Muscle of arm (tissue), 14 donors: ENCODE measurements around the gene JKAMP. TPM values are rescaled to one million over a fixed set of nuclear protein-coding genes. Genes with fewer than 3 reads are reported as not detected.
"Not testable (repeated sequence)": the region's sequence is repeated elsewhere in the genome, so short reads cannot be mapped to it uniquely, and the experiment has no call there.

Source experiments
- DNase-seq: peaks from one replicate; pipeline ENCODE4 v3.0.0-alpha.2; 2013
- long read RNA-seq, 11 donors: transcript quantifications; one replicate each; lab custom pipeline, GENCODE V29; 2026
- polyA plus RNA-seq, 12 donors: library from polyadenylated mRNA; unstranded; fragments of 120-200 nt; gene quantifications; one replicate each; pipeline ENCODE4 v1.2.1, GENCODE V29; 2013; ENCODE audit not compliant: insufficient read length in 12 of 12

JKAMP gene, protein sequence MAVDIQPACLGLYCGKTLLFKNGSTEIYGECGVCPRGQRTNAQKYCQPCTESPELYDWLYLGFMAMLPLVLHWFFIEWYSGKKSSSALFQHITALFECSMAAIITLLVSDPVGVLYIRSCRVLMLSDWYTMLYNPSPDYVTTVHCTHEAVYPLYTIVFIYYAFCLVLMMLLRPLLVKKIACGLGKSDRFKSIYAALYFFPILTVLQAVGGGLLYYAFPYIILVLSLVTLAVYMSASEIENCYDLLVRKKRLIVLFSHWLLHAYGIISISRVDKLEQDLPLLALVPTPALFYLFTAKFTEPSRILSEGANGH
- 10 to 100 TPM in 11 of 12 donors, not detected in 1; 38.4 to 67.1 (median 50.2) TPM for polyA plus RNA-seq
- long read RNA-seq, donor 1, transcript JKAMP-201 (7 exons, 1,726 nt), result major isoform, 16 of 46 reads
- long read RNA-seq, donor 1, partial matches to known transcripts, result 17 of 46 reads
- long read RNA-seq, donor 1, other reads (novel, unspliced or antisense), result 0 of 46 reads
- long read RNA-seq, donor 2, transcript JKAMP-203 (7 exons, 1,636 nt), result minor isoform, 5 of 29 reads
- long read RNA-seq, donor 2, transcript JKAMP-201 (7 exons, 1,726 nt), result major isoform, 20 of 29 reads
- long read RNA-seq, donor 2, partial matches to known transcripts, result 0 of 29 reads
- long read RNA-seq, donor 2, other reads (novel, unspliced or antisense), result 0 of 29 reads
- long read RNA-seq, donor 3, transcript JKAMP-201 (7 exons, 1,726 nt), result major isoform, 7 of 17 reads
- long read RNA-seq, donor 3, partial matches to known transcripts, result 0 of 17 reads
- long read RNA-seq, donor 3, other reads (novel, unspliced or antisense), result 0 of 17 reads
- long read RNA-seq, donor 4, partial matches to known transcripts, result 0 of 7 reads
- long read RNA-seq, donor 4, other reads (novel, unspliced or antisense), result 0 of 7 reads
- long read RNA-seq, donor 5, transcript JKAMP-201 (7 exons, 1,726 nt), result major isoform, 16 of 25 reads
- long read RNA-seq, donor 5, transcript JKAMP-203 (7 exons, 1,636 nt), result minor isoform, 5 of 25 reads
- long read RNA-seq, donor 5, partial matches to known transcripts, result 0 of 25 reads
- long read RNA-seq, donor 5, other reads (novel, unspliced or antisense), result 0 of 25 reads
- long read RNA-seq, donor 6, transcript JKAMP-201 (7 exons, 1,726 nt), result major isoform, 5 of 11 reads
- long read RNA-seq, donor 6, partial matches to known transcripts, result 0 of 11 reads
- long read RNA-seq, donor 6, other reads (novel, unspliced or antisense), result 0 of 11 reads
- long read RNA-seq, donor 7, transcript JKAMP-201 (7 exons, 1,726 nt), result major isoform, 11 of 17 reads
- long read RNA-seq, donor 7, transcript JKAMP-203 (7 exons, 1,636 nt), result minor isoform, 5 of 17 reads
- long read RNA-seq, donor 7, partial matches to known transcripts, result 0 of 17 reads
- long read RNA-seq, donor 7, other reads (novel, unspliced or antisense), result 0 of 17 reads
- long read RNA-seq, donor 8, transcript JKAMP-201 (7 exons, 1,726 nt), result major isoform, 12 of 23 reads
- long read RNA-seq, donor 8, partial matches to known transcripts, result 0 of 23 reads
- long read RNA-seq, donor 8, other reads (novel, unspliced or antisense), result 0 of 23 reads
- long read RNA-seq, donor 9, transcript JKAMP-201 (7 exons, 1,726 nt), result major isoform, 5 of 8 reads
- long read RNA-seq, donor 9, partial matches to known transcripts, result 0 of 8 reads
- long read RNA-seq, donor 9, other reads (novel, unspliced or antisense), result 0 of 8 reads
- long read RNA-seq, donor 10, transcript JKAMP-201 (7 exons, 1,726 nt), result major isoform, 10 of 22 reads
- long read RNA-seq, donor 10, transcript JKAMP-203 (7 exons, 1,636 nt), result minor isoform, 6 of 22 reads
- long read RNA-seq, donor 10, partial matches to known transcripts, result 0 of 22 reads
- long read RNA-seq, donor 10, other reads (novel, unspliced or antisense), result 0 of 22 reads
- long read RNA-seq, donor 11, transcript JKAMP-203 (7 exons, 1,636 nt), result major isoform, 8 of 21 reads
- long read RNA-seq, donor 11, transcript JKAMP-201 (7 exons, 1,726 nt), result major isoform, 8 of 21 reads
- long read RNA-seq, donor 11, partial matches to known transcripts, result 0 of 21 reads
- long read RNA-seq, donor 11, other reads (novel, unspliced or antisense), result 0 of 21 reads

DNA sequence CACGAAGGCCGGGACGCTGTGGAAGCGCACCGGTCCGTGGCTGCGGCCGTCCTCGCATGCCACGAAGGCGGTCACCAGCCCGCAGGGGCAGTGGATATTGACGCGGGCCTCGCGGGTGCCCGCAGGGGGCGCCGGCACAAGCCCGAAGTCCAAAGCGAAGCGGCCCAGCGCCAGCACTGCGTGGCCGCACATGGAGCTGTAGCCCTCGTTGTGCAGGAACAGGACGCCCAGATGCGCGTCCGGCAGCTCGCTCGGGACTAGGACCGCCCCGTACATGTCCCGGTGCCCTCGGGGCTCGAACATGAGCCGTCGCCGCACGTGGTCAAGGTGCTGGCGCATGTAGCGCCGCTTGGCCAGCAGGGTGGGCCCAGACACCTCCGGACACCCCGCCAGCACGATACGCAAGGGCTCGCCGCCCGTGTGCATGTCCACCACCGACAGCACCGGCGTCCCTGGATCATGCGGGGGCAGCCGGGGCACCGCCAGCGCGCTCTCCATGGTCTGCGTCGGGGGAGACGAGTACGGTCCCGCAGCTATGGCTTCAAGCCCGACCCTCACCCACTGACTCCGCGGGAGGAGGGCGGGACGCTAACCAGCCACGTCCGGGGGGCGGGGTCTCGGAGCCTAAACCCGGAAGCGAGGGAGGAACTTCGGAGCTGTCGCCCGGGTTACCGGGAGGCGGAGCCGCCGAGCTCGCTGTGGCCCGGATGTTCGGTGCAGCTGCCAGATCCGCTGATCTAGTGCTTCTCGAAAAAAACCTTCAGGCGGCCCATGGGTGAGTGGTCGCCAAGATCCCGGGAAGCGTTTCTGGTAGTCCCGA is at the start of gene JKAMP, which contains the start of gene L3HYPDH:
TSS of gene JKAMP (plus strand) at position 699 of the 820 bp plus-strand sequence. CDS start at position 772, 73 bp downstream.
TSS of gene L3HYPDH (minus strand) at position 590 of the 820 bp plus-strand sequence. CDS start at position 498, 92 bp downstream.
- peak; percentile 97 for DNase-seq

DNA sequence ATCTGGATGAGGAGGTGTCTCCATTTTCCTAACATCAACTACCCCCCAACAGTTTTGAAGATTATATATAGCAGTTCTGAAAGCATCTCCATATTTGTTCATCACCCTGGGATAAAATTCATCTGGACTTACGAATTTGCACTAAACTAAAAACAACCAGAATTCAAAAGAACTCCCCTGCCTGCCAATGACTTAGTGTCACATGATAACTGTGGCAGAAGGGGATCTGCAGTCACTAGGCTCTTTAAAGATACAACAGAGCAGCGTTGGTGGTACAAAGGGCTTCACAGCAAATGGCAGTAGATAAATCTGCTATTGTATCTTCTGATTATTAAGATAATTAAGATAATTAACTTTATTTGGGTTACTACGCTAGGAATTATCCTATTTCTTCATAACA is 49.2 kb upstream of the JKAMP start:
- no peak for DNase-seq

DNA sequence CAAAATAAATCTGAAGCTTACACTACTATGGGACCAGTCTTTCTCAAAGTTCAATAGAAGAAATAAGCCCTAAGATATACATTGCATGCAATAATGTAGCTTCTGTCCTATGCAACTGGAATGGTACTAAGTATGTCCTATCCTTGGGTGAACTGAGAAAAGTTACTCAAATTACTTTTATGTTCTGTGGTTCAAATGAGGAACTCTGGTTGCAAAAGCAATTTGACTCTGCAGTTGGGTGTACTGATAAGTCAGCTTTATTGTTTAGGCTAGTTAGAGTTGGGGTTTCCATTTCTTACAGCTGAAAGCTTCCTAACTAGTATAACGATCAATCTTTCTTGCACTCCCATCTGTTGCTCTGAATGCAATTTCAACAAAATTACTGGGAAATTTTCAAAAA is 48.3 kb upstream of the JKAMP start:
- no peak for DNase-seq

DNA sequence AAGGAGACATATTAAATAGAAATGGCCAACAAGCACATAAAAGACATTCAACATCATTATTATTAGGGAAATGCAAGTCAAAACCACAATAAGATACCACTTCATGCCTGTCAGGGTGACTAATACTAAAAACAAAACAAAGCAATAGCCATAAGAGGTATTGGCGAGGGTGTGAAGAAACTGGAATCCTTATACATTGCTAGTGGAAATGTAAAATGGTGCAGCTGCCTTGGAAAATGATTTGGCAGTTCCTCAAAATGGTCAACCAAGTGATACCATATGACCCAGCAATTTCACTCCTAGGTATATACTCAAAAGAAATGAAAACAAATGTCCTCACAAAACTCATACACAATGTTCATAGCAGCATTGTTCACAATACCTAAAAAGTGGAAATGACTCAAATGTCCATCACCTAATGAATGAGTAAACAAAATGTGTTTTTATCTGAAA is 46.1 kb upstream of the JKAMP start:
- DNase-seq, result no peak

DNA sequence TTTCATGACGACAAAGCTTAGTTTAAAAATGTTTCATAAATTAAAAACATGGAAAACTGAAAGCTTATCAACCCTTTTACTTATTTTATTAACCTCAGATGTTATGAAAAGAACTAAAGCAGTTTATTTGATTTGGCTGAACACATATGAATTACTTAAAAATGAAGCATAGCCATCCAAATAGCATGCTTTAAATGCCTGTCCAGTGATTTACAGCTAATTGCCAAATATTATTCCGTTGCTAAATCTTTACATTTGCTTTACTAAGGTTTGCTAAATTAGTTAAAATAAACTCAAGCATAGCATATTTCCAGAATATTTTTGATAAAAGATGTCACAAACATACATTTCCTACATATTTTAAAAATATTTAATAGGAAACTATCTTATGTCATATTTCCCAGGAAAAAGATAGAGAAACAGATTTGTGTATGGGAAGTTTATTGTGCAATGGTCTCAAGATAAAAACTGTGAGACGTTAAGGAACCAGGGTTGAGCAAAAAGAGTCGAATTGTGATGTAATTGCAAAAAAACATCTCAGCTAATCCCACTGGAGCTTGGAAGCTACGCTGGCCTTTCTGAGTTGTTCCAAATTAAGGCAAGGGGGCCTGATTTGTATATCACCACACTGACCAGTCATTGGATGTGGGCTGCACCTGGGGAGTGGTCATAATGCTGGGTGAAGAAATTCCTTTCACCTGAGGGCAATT is 44.9 kb upstream of the JKAMP start:
- DNase-seq, result no peak

DNA sequence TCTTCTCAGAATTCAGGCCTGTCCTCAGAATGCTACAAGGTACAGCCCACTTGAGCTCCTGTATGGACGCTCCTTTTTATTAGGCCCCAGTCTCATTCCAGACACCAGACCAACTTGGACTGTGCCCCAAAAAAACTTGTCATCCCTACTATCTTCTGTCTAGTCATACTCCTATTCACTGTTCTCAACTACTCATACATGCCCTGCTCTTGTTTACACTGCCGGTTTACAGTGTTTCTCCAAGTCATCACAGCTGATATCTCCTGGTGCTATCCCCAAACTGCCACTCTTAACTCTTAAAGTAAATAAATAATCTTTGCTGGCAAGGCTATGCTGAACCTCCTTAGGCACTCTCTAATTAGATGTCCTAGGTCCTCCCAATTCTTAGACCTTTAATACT is 35.6 kb upstream of the JKAMP start:
- not testable (repeated sequence) for DNase-seq

DNA sequence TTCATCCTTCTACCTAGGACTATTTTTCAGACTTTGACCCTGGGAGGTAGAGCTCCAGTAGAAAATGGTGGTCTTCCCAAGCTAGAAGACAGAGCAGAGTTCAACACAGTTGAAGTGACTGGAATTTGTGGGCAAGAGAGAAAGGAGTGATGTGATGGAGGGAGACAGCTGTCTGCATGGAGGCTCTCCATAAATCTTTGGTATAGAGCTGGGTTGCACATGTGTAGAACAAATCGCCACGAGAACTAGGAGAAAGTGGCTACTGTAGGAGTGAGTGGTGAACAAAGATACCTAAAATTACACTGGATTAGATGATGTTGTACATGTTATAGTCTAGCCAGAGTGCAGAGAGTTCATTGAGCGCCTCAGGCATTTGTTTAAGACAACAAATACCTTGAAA is 33.6 kb upstream of the JKAMP start:
- no peak for DNase-seq

DNA sequence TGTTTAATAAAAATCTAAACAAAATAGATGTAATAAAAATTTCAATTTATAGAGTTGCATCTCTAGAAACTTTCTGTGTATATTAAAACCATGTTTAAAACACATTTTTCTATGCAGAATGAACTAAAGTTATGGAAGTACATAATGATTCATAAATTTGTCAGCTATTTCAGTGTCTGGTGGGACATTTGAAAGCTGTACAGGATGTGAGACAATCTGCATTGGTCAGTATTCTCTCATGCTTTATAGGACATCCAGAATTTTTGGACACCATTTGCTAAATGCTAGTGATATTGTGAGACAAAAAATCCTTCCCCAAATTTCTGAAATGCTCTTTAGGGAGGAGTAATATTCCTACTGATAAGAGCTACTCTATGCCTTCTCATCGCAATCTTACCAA is 32.5 kb upstream of the JKAMP start:
- DNase-seq, result no peak

DNA sequence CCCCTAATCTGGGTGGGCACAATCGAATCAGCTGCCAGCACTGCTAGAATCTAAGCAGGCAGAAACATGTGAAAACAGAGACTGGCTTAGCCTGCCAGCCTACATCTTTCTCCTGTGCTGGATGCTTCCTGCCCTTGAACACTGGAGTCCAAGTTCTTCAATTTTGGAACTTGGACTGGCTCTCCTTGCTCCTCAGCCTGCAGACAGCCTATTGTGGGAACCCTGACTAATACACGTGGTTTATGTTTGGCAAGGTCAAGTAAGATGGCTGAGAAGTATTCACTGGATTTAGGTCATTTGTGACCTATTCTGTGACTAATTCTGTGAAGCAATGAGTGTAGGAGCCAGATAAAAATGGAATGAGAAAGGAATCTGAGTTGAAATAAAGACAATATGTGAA is 30.2 kb upstream of the JKAMP start:
- DNase-seq, result no peak

DNA sequence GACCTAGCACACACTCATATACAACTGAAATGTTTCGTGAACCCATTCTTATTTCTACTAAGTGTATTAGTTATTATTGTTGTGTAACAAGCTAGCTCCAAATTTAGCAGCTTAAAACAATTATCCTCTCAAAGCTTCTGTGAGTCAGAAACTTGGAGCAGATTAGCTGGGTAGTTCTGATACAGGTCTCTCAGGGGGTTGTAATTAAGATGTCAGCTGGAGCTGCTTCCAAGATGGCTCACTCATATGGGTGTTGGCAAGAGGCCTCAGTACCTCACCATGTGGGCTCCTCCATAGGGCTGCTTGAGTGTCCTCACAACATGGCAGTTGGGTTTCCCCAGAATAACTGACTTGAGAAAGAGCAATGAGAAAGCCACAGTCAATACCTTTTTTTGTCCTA is 28.9 kb upstream of the JKAMP start:
- DNase-seq, result no peak

DNA sequence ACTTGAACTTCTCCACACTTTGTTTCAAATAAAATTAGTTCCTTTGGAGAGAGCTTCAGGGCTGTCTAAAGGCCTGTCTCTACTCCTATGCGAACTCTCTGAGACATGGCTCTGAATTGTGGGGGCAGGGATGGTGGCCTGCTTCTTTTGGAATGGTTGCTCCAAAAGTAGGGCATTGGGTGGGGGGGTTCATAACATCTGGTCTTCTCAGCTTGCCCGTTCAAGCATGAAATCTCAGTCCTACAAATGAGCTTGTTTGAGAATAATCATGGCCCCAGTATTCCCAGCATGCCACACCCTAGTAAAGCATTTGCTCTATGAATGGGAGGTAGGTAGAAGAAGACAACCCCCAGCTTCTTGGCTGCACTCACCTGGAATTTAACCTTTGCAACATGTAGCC is 25.8 kb upstream of the JKAMP start:
- DNase-seq, result no peak

DNA sequence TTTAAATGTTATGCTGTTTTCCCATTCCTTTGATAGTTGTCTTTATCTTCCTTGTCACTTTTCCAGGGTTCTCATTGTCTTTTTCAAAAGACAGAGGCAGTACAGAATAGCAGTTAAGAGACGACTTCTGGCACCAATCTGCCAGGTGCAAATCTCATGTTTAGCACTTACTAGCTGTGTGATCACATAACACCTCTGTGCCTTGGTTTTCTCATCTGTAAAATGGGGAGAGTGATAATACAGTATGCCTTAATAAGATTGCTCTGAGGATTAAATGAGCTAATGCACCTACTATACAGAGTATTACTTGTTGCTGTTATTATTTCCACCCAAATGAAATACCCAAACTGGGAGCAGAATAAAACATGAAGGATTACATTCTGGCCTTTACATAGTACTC is 23.9 kb upstream of the JKAMP start:
- DNase-seq, result no peak

DNA sequence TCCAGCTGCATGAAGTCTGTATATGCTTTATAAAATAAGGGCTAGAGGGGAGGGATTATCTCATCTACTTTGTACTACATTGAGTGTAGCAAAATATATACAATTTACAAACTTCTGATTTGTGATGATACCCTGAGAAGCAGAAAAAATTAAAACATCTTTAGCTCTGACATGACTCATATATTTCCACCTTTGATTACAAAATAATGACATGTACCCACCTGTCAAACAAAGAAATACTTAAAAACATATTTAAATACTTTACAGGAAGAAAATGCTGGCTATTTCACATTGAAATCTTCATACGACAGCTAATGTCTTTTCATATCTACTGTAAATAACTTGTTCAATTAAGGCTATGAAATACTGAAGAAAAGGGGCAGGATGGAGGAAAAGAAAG is 22.4 kb upstream of the JKAMP start:
- no peak for DNase-seq

DNA sequence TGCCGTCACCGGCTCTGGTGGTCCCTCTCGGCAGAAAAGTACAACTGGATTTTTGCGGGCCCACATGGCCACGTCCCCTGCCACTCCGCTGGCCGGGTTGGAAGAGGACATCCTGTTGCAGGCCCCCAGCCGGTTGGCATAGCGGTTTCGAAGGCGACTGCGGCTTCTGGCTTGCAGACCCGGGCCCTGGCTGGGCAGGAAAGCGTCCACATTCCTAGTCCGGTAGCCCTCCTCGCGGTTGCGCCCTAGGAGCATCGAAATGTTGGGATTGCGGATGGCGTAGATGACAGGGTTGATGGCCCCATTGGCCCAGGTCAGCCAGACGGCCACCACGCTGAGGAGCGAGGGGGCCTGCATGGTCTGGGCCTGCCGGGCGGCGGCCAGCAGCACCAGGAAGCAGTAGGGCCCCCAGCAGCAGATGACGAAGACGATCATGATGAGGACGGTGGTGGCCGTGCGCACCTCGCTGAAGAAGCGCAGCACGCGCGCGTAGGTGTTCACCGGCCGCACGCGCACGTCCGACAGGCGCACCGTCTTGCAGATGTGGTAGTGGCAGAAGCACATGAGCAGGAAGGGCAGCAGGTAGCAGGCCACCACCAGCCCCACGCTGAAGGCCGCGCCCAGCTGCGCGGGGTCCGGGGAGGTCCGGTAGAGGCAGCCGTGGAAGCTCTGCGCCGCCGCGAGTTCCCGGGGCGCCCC is 20.4 kb upstream of the JKAMP start:
- no peak for DNase-seq

DNA sequence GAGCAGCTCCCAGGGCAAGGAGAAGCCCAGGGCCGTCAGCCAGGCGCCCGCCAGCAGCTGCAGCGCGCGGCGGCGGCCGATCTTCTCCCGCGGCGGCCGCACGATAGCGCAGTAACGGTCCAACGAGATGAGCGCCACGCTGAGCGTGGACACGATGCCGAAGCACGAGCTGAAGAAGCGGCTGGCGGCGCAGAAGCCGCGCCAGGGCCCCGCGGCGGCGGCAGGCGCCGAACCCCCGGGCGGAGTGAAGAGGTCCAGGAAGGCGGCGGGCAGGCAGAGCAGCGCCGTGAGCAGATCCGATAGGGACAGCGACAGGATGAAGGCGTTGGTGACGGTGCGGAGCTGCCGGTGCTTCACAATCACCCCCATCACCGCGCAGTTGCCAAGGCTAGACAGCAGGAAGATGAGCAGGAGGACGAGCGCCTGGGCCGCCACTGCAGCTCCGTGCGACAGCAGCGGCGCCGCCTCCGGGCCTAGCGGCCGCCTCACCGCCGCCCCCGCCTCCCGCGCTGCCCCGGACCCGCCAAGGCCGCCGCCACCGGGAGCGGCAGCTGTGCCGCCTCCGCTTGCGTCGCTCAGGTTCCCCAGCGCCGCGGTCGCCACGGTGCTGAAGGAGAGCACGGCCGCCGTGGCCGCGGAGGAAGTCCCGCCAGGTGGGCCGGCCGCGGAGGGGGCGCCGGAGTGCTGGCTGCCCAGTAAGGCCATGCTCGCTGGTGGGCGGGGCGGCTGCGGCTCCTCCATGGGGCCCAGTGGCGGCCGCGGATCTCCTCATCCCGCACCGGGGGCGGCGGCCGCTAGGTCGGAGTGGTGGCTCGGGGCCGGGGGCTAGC is 19.6 kb upstream of the JKAMP start:
- DNase-seq, result peak; percentile 56

DNA sequence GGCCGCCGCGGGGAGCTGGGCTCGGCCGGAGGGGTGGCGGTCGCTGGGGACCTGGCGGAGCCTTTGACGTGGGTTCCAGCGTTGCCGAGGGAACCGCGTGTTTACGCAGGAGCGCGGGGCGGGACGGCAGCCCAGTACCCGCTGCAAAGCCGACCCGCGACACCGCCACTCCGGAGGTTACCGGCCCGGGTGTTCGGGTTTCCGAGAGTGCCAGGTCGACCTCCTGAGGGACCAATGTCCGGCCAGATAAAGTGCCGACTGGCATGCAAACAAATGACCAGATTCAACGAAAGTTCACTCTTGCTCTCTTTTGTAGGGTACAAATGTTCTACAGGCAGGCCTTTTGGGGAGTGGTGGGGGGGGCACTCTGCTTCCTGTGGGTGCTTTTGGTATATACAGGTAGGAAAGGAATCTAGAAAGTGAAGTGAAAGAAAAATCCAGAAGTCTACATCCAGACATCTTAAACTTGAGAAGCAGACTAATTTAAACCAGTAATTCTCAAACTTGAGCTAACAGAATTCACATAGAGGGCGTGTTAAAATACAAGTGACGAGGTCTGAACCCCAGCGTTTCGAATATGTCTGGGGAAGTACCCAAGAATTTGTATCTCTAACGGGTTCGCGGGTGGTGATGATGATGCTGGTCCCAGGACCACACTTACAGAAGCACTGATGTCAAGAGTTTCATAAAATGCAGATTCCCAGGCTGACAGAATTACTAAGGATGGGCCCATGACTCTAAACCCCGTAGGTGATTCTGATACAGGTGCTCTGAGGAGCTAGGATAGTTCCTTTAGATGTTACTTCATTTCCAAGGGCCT is 18.8 kb upstream of the JKAMP start, which contains the start of gene GPR135:
TSS of gene GPR135 (minus strand) at position 65 of the 820 bp plus-strand sequence. CDS start 154 bp downstream, outside the sequence.
- no peak for DNase-seq
